Hematopoietic multipotent progenitor cell treated with erythropoietin and hydrocortisone succinate and interleukin-3 and kit ligand, for 8 days (in vitro differentiated cells): ENCODE results near the gene KCNIP4.
A peak's percentile ranks its signal among the peaks of the same experiment; 100 is the strongest.

Source experiments
- DNase-seq: peaks from one replicate; pipeline ENCODE4 v3.0.0-alpha.2; 2015

Gene KCNIP4

GRCh38 chr4:21678711-21679110 is 269.9 kb downstream of the KCNIP4 start:
- no peak for DNase-seq

DNA sequence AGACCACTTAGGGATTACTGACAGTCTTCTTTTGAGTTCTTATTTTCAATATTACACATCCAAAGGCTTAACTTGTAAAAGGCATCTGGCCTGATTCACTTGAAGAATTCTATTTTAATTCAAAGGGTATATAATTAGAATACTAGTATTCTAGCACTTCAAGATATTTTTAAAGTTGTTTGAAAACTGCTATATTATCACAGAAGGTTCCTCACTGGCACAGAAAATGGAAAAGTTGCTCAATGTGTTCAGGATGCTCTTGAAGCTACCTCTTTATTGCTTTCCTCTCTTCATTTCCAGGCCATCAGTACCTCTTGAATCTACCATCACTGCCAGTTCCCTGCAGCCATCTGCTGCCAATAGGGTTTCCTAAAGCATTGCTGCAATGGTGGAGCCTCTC is 271.4 kb downstream of the KCNIP4 start:
- DNase-seq, result no peak

- DNase-seq, result no peak
These were observed 284.2 kb downstream of the KCNIP4 start for GRCh38 chr4:21664355-21664754.

DNA sequence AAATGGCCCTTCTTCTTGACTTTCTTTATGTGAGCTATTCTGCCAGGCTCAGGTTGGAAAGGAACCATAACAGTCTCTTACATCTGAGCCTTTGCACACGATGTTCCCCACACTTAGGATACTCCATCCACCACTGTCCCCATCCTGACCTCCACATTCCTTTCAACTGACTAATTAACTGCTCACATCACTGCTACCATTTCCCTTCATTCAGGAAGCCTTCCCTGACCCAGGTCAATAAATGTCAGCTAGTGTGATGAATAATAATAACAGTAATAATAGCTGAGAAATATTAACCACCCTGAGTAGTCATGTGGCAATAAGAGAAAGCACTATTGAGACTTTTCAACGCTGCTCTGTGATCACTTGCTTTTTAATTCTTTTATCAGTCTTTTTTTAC is 291.7 kb downstream of the KCNIP4 start:
- no peak for DNase-seq

DNA sequence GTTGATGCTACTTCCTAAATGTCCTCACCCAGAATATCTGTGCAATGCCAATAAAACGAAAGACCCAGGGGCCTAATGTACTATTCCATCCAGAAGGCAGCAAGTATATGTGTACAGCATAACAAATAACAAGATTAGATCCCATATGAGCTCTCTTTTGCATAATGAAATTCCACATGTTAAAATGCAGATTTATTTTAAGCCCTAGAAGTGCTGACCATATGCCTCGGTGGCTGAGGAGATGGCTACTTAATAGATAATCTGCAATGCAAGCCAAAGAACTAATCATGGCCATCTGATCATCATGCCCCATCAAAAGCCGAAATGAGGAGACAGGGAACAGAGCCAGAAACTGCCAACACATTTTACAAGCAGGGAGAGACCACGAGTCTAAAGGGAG is 293.5 kb downstream of the KCNIP4 start:
- DNase-seq, result no peak

- DNase-seq, result no peak
These were observed 295.9 kb downstream of the KCNIP4 start for GRCh38 chr4:21652508-21653231.

DNA sequence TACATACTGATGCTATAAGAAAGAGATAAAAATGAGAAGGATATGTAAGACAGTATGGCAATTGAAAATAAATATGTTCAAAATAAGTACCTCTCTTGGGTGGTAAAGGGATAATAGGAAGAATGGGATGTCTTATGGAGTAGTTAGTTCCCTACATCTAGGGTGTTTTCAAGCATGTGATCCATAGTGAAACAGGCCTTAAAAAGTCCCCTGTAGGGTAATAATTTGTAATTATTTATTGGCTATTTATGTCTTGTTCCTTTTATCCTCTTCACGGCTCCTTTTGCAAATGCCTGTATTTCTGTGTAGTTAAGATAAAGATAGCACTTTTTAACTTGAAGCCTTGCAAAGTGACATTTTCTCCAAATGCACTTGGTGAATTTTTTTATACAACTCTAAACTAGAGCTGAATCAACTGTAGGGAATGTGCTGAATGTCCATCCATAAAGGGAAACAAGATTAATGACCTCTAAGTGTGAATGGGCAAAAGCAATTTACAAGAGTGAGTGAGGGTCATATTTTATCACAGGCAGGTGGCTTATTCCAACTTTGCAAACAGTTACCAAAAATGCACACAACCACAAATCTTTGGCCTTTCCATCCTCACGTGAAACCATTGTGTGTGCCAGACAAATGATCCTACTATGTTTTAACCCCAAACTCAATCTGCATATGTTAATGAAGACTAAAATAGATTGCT is 299.0 kb downstream of the KCNIP4 start:
- DNase-seq, result no peak

DNA sequence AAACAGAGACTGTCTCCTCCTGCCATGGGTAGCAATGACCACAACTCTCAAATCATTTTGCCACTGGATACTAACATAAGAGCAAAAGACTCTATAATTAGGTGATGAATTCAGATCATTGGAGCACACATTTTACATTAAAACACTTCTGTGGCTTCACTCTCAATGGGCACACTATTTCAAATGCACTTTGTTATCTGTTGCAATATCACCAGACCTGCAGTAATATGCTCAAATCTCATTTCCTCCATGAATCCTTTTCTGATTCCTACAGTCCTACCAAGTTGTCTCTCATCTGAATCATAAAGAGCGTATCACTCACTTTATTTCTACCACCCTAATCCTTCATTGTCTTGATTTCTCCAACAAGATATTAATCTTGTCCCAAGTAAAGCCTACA is 302.8 kb downstream of the KCNIP4 start:
- no peak for DNase-seq

DNA sequence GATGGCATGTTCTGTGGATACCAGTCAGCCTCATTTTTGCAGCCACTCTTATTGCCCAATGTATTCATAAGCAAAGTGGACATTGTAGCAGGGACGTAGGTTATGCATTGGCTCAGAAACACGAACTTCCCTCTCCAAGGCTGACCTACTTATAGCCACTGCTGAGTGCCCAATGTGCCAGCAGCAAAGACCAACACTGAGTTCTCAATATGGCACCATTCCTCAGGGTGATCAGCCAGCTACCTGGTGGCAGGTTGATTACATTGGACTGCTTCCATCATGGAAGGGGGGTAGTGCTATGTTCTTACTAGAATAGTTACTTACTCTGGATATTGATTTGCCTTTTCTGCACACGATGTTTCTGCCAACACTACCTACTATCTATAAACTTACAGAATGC is 306.9 kb downstream of the KCNIP4 start:
- DNase-seq, result no peak

- no peak for DNase-seq
These were observed 310.3 kb downstream of the KCNIP4 start for GRCh38 chr4:21638171-21638725.

- no peak for DNase-seq
These were observed 319.5 kb downstream of the KCNIP4 start for GRCh38 chr4:21628916-21629610.

- DNase-seq, result no peak
These were observed 320.4 kb downstream of the KCNIP4 start for GRCh38 chr4:21628116-21628670.

DNA sequence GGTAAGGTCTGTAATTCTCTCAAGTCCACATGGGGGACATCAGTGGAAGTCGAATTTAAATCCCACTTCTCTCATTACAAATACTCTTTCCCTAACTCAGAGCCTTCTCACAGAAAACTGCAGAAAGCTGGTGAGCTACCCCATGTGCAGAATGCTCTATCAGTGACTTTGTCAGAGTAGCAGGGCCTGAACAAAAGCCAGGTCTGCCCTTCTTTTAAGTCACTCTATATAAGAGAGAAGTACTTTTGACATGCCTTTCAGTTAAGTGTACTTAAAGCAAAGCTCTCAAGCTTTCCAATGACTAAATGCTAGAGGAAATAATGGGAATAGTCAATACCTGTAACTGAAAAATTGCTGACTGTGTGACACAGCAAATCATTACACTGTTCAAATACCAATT is 323.1 kb downstream of the KCNIP4 start:
- DNase-seq, result no peak

GRCh38 chr4:21605006-21605405 is 343.6 kb downstream of the KCNIP4 start:
- DNase-seq, result no peak

DNA sequence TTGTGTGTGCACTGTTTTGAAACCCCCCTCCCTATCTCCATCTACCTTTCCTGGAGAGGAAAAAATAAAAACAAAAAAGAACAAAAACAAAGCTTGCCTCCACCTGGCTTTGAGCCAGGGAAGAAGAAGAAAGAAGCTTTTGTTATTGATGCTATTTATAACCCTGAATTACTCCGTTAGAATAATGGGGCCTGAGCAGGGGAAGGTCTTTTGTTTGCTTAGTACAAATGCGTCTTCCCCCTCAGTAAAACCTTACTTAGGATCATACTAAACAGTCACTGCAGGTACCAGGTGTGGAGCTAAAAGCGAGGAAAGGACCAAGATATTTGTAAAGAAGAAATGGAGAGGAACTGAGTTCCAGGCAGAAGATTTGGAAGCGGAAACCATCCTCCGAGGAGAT is 352.1 kb downstream of the KCNIP4 start:
- DNase-seq, result no peak

DNA sequence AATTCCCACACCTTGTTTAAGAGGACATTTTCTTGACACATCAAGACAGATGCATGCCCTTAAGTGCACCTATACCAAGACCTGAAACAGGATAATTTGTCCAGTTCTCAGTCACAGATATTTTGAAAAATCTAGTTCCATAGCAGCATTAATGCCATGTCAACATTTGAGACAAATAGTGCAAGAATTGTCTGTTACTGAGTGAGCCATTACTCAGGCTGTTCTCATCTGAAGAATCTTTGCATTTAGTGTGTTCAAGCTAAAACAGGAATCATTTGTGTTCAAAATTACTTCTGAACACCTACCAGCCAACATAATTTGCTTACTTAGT is 354.9 kb downstream of the KCNIP4 start:
- DNase-seq, result no peak

DNA sequence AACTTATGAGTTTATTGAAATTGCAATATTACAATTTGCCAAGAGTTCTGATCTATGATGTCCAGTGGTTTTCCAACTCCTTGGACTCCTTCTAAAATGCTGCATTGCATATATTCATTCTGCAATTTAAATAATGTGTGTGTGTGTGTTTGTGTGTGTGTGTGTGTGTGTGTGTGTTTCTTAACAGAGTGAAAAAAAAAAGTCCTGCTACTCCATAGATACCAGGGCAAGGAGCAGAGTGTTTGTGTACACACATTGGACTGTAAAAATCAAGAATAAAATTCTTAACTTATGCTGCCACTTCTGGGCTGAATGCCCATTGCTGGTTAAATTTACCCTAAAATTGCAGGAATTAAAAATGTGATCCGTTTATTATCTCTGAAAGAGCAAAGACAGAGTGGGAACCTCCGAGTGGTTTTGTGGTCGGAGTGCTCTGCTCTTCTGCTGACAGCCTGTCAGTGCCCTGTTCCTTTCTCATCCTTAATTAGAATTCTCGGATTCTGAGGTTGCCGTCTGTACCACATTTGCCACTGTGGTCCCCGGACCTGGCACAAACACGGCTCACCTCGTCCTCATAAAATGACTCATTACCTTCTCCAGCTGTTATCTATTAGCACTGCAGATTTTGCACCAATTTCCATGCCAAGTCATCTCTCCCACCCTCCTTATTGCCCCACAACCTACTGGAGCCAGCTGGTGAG is 355.5 kb downstream of the KCNIP4 start:
- no peak for DNase-seq

DNA sequence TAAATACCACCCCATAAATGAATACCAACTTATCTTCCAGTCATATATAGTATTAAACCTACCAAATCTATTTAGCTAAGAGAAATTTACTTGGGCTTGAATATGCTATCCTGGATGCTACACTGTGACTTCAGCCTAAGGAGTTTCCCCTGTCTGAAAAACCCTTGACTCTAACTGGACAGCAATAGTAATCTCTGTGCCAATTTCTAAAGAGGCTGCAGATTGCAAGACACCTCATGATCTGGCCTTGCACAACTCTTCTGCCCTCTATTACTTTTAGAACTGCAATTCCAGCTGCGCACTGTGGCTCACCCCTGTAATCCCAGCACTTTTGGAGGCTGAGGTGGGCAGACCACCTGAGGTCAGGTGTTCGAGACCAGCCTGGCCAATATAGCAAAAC is 371.5 kb downstream of the KCNIP4 start:
- DNase-seq, result no peak

DNA sequence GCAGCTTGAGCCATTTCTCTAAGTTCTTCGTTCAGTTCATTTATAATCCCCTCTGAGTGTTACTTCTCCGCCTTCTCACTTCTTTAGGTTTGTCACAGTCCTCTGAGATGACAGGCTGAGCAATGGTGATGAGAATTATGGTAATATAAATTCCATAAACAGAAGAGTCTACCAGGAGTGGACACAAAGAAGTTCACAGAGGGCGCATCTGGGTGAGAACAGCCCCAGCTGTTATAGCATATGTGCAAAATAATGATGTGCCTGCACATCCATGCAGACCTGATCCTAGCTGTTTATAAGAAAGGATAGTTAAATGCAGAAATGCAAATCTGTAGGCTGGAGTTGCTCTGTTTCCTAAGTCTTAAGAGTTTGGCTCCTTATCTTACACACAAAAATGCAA is 377.5 kb downstream of the KCNIP4 start:
- DNase-seq, result no peak

GRCh38 chr4:21569638-21570037 is 378.9 kb downstream of the KCNIP4 start:
- no peak for DNase-seq

- DNase-seq, result no peak
These were observed 393.5 kb downstream of the KCNIP4 start for GRCh38 chr4:21555083-21555482.

DNA sequence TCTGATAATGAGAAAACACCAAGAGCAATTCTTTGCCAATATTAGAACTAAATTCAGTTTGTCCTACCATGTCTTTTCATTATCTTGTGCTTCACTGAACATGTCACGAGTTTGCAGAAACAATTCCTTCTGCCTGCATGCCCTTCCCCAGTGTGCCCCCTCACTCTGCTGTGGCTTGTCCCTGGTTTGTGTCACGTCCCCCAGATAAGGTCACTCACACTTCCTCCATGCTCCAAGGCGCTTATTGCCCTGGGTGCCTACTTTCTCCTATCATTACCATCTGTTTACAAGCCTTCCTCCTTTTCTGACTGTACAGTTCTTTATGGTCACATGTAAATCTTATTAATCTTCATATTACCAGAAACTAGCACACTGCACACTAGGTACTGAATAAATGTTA is 394.1 kb downstream of the KCNIP4 start:
- peak; percentile 1 for DNase-seq

DNA sequence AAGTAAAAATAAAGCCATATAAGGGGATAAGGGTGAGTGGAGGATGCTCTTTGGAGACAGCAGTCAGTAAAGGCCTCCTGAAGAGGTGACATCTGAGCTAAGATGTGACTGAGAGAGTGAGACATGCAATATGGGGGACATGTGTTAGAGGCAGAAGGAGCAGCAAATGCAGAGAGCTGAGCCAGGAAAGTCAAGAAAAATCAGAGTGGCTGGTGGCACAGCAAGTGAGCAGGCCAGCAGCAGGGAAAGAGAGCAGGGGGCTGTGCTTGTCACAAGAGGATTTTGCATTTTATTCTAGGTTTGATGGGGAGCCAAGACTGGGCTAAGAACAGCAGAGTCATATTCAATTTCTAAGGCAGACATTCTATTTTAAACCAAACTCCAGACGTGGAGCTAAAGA is 394.5 kb downstream of the KCNIP4 start:
- DNase-seq, result no peak
